Fibroblast of villous mesenchyme (primary cell): Measurements from ENCODE around the gene LYPD5. TPM values are rescaled to one million over a fixed set of nuclear protein-coding genes. Genes with fewer than 3 reads are reported as not detected.
A peak's percentile ranks its signal among the peaks of the same experiment; 100 is the strongest.
"Not testable (repeated sequence)": the region's sequence is repeated elsewhere in the genome, so short reads cannot be mapped to it uniquely, and the experiment has no call there.

Source experiments
- DNase-seq: peaks from one replicate; pipeline ENCODE4 v3.0.0-alpha.2; 2010; ENCODE audit warnings: low read depth
- H3K4me3 ChIP-seq: 2 replicates; pipeline ENCODE4 v1.5.1; 2011; ENCODE audit warnings: low read depth, mild to moderate bottlenecking, low read length
- CTCF ChIP-seq: IDR thresholded peaks from 2 replicates; pipeline ENCODE4 v1.5.1; 2012; ENCODE audit warnings: low read depth, mild to moderate bottlenecking, low read length; ENCODE audit not compliant: insufficient read depth
- total RNA-seq: library from RNA; depleted of rRNA; stranded (reverse); fragments of >200 nt; gene quantifications from 2 replicates; pipeline ENCODE4 v1.2.3, GENCODE V29; 2012

LYPD5 gene
- total RNA-seq, 1 donor, result 0.43 TPM

GRCh38 chr19:43826787-43827754, 24.8 kb upstream of the LYPD5 start, which contains the start of gene ZNF283:
TSS of gene ZNF283 (plus strand) at chr19:43827321. CDS start at chr19:43833505, 6,184 bp downstream.
- peak within 1 kb of the TSS; percentile 72 for H3K4me3 ChIP-seq
- peak; percentile 93 for DNase-seq
- TF ChIP-seq CTCF, result no peak

- not testable (repeated sequence) for H3K4me3 ChIP-seq
- peak; percentile 3 for DNase-seq
Observed at GRCh38 chr19:43824572-43824971, 22.3 kb upstream of the LYPD5 start.

- H3K4me3 ChIP-seq, DNase-seq: not testable (repeated sequence)
Observed at GRCh38 chr19:43823856-43824255, 21.6 kb upstream of the LYPD5 start.

GRCh38 chr19:43820884-43821215, 18.6 kb upstream of the LYPD5 start:
- DNase-seq, result no peak
- peak overlapping the region; percentile 58 for H3K4me3 ChIP-seq
- no peak for TF ChIP-seq CTCF

GRCh38 chr19:43820098-43820883, 18.0 kb upstream of the LYPD5 start:
- peak; percentile 40 for DNase-seq
- peak overlapping the region; percentile 58 for H3K4me3 ChIP-seq
- no peak for TF ChIP-seq CTCF

- no peak for DNase-seq
- no peak for TF ChIP-seq CTCF
- H3K4me3 ChIP-seq, result no peak overlapping the region
Observed at GRCh38 chr19:43818500-43818899, 16.3 kb upstream of the LYPD5 start.

- not testable (repeated sequence) for H3K4me3 ChIP-seq, DNase-seq
Observed at GRCh38 chr19:43817454-43817853, 15.2 kb upstream of the LYPD5 start.

- no peak for TF ChIP-seq CTCF
- H3K4me3 ChIP-seq, result no peak overlapping the region
- no peak for DNase-seq
Observed at GRCh38 chr19:43814663-43815352, 12.6 kb upstream of the LYPD5 start.
